ENCODE data around the gene BCL7B.

BCL7B gene

DNA sequence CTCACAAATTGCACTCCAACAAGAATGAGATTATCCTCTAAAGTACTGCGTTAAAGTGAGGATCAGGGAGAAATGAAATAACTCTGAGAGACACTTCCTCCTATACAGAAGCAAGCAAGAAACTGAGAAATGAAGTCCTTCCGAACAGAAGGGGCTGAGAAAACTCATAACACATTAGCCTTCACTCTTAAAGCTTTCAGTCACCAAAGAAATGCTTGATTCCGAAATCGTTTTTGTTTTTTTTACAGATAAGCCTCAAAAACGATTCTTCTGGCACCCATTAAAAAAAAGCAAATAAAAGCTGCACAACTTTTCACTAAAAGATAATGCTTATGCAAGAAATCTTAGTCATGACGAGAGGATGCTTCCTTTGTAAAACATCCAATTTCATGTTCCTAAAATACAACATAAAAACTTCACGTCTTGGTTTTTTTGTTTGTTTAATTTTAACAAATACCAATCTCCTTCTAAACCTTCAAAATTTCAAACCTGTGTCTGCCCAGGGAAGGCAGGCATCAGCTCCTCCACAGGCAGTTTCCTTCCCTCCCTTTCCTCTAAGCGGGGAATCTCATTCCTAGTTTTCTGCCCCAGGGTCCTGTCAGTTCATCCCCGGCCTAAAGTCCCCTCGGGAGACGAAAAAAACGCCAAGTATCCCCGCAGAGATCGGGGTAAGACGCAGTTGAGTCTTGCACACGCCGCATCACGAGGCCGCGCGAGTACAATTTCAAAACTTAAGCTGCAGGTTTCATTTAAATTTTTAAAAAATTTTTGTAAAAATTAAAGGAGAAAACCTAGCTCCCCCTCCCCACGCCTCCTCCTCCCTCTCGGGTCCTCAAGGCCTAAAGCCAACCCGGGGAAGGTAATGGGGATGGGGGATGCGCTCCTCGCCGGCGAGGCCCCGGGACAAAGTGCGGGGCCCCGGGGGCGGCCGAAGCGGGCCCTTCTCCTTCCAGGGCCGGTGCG, 36.5 kb downstream of the BCL7B start:
- in situ Hi-C loops (cut with MboI; ENCODE audit: low pct_unique_long_range_greater_than_20kb, low sequenced_read_pairs, unreplicated experiment): no loop called here
- DNase-seq (ENCODE audit: low spot score): no peak
- TF ChIP-seq, protein P1, sequence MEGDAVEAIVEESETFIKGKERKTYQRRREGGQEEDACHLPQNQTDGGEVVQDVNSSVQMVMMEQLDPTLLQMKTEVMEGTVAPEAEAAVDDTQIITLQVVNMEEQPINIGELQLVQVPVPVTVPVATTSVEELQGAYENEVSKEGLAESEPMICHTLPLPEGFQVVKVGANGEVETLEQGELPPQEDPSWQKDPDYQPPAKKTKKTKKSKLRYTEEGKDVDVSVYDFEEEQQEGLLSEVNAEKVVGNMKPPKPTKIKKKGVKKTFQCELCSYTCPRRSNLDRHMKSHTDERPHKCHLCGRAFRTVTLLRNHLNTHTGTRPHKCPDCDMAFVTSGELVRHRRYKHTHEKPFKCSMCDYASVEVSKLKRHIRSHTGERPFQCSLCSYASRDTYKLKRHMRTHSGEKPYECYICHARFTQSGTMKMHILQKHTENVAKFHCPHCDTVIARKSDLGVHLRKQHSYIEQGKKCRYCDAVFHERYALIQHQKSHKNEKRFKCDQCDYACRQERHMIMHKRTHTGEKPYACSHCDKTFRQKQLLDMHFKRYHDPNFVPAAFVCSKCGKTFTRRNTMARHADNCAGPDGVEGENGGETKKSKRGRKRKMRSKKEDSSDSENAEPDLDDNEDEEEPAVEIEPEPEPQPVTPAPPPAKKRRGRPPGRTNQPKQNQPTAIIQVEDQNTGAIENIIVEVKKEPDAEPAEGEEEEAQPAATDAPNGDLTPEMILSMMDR (IDR thresholded peaks at IDR 0.05; ENCODE audit: extremely low read depth, insufficient read depth, missing control alignments): no peak

DNA sequence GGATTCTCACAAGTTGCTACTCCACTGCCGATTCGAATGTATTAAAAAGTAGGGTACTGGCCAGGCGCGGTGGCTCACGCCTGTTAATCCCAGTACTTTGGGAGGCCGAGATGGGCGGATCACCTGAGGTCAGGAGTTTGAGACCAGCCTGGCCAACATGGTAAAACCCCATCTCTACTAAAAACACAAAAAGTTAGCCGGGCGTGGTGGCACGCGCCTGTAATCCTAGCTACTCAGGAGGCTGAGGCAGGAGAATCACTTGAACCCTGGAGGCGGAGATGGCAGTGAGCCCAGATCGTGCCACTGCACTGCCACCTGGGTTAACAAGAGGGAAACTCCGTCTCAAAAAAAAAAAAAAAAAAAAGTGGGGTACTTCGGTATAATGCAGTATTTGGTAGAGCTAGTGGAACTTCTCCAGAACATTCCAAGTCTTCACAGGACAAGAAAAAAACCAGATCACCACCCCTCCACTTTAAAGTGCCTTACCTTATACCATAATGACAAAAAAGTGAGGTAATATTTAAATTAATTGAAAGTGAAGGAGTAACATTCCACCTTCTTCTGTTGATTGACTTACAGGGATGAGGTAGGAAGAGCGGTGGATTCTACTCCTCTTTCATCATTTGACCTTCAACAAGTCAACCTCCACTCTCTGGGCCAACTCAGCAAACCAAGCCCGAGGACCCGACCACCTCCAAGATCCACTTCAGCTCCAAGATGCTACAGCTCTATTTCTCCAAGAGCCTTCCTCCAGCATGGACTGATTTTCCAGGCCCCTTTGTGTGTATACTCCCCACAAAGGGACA, 37.4 kb downstream of the BCL7B start:
- no peak for DNase-seq (ENCODE audit: low spot score)
- in situ Hi-C loops (cut with MboI; ENCODE audit: low pct_unique_long_range_greater_than_20kb, low sequenced_read_pairs, unreplicated experiment): no loop called here
- TF ChIP-seq, protein P1 (IDR thresholded peaks at IDR 0.05; ENCODE audit: extremely low read depth, insufficient read depth, missing control alignments): no peak

DNA sequence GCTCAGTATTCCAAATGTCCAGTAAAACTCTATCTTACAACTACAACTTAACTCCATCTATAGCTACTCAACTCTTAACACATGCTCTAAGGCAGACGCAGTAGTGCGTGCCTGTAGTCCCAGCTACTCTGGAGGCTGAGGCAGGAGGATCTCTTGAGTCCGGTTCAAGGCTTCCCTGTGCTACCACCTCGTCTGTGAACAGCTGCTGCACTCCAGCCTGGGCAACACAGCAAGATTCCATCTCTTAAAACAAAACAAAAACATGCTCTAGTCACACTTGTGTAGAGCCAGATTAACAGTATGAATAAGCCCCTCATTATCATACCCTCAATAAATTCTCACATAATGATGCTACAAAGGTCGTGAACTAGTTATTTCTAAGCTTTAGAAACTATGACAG, 39.0 kb downstream of the BCL7B start:
- TF ChIP-seq, protein P1 (IDR thresholded peaks at IDR 0.05; ENCODE audit: extremely low read depth, insufficient read depth, missing control alignments): no peak
- DNase-seq (ENCODE audit: low spot score): no peak
- in situ Hi-C loops (cut with MboI; ENCODE audit: low pct_unique_long_range_greater_than_20kb, low sequenced_read_pairs, unreplicated experiment): no loop called here

DNA sequence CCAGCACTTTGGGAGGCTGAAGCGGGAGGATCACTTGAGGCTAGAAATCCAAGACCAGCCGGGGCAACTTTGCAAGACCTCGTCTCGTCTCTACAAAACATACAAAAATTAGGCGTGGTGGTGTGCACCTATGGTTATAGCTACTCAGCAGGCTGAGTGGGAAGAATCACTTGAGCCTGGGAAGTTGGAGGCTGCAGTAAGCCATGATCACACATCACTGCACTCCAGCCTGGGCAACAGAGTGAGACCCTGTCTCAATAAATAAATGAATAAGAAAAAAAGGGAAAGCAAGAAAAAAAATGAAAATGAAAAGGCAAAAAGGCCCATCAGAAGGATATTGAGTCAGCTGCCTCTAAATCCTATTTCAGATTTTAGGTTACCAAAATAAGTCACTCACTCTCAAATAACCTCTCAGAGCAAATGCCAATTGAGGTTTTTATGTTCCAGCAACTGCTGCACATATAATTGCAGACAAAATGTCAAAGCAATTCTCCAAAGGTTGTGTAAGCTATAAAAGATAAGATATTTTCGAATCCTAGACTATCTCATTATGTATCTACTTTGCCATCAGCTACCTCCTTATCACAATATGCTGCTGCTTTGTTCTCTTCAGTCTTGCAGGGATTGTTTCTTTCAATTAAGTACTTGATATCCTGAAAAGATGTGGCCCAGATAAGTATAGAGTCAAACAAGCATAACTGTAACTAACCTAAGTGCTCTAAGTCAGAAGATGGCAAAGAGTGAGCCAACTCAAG, 40.1 kb downstream of the BCL7B start:
- in situ Hi-C loops (cut with MboI; ENCODE audit: low pct_unique_long_range_greater_than_20kb, low sequenced_read_pairs, unreplicated experiment): no loop called here
- no peak for DNase-seq (ENCODE audit: low spot score)
- TF ChIP-seq, protein P1 (IDR thresholded peaks at IDR 0.05; ENCODE audit: extremely low read depth, insufficient read depth, missing control alignments): no peak

DNA sequence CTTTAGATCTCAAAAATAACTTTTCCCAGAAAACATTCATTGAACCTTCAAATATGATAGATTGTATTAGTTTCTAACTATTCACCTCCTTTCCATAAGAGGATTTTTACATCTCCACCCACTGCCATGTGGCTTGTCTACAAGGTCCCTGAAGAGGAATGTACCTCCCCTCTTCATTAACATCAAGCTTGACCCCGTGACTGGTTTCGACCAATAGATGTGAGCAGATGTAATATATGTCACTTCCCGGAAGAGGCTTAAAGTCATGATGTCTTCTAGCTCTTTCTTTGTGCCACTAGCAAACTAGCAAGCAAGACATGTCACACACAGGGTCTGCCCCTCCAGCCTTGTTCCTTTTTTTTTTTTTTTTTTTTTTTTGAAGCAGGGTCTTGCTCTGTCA, 42.3 kb downstream of the BCL7B start:
- in situ Hi-C loops (cut with MboI; ENCODE audit: low pct_unique_long_range_greater_than_20kb, low sequenced_read_pairs, unreplicated experiment): no loop called here
- TF ChIP-seq, protein P1 (IDR thresholded peaks at IDR 0.05; ENCODE audit: extremely low read depth, insufficient read depth, missing control alignments): no peak
- DNase-seq (ENCODE audit: low spot score): no peak

Measured in GM13977 (cell line).